GM23248 (cell line): ENCODE measurements around the gene LIX1. TPM values are rescaled to one million over a fixed set of nuclear protein-coding genes. Genes with fewer than 3 reads are reported as not detected.

Experiments
- DNase-seq: peaks from one replicate; pipeline ENCODE4 v3.0.0-alpha.2; 2015
- H2AFZ ChIP-seq: fragments of 200-600 bp; sonication (generic); 2 replicates; pipeline ENCODE4 v1.6.1; 2016; ENCODE audit warnings: antibody characterized with exemption
- H3F3A ChIP-seq: fragments of 200-600 bp; sonication (generic); 2 replicates; pipeline ENCODE4 v1.6.1; 2016; ENCODE audit warnings: mild to moderate bottlenecking, antibody characterized with exemption, mixed run types; ENCODE audit not compliant: insufficient read depth
- H3K27ac ChIP-seq: fragments of 200-600 bp; sonication (generic); 2 replicates; pipeline ENCODE4 v1.5.1; 2016; ENCODE audit warnings: mild to moderate bottlenecking
- H3K27me3 ChIP-seq: fragments of 200-600 bp; sonication (generic); replicated peaks from 2 replicates; pipeline ENCODE4 v1.6.1; 2016; ENCODE audit warnings: mild to moderate bottlenecking; ENCODE audit not compliant: insufficient read depth
- H3K36me3 ChIP-seq: fragments of 200-600 bp; sonication (generic); 2 replicates; pipeline ENCODE4 v1.6.1; 2016; ENCODE audit warnings: low read depth, mild to moderate bottlenecking
- H3K4me1 ChIP-seq: fragments of 200-600 bp; sonication (generic); 2 replicates; pipeline ENCODE4 v1.6.1; 2016; ENCODE audit warnings: mild to moderate bottlenecking; ENCODE audit not compliant: insufficient read depth
- H3K4me2 ChIP-seq: fragments of 200-600 bp; sonication (generic); one replicate; pipeline ENCODE4 v1.6.1; 2016; ENCODE audit warnings: mild to moderate bottlenecking; ENCODE audit not compliant: unreplicated experiment
- H3K4me3 ChIP-seq: fragments of 200-600 bp; sonication (generic); 2 replicates; pipeline ENCODE4 v1.5.1; 2016; ENCODE audit warnings: mild to moderate bottlenecking
- H3K79me2 ChIP-seq: fragments of 200-600 bp; sonication (generic); 2 replicates; pipeline ENCODE4 v1.6.1; 2016; ENCODE audit warnings: mild to moderate bottlenecking; ENCODE audit not compliant: insufficient read depth
- H3K9ac ChIP-seq: fragments of 200-600 bp; sonication (generic); 2 replicates; pipeline ENCODE4 v1.6.1; 2016; ENCODE audit warnings: mild to moderate bottlenecking
- H3K9me2 ChIP-seq: fragments of 200-600 bp; sonication (generic); 2 replicates; pipeline ENCODE4 v1.6.1; 2016; ENCODE audit warnings: mixed run types, mild to moderate bottlenecking, moderate library complexity; ENCODE audit not compliant: insufficient read depth
- H3K9me3 ChIP-seq: fragments of 200-600 bp; sonication (generic); one replicate; pipeline ENCODE4 v1.6.1; 2017; ENCODE audit warnings: low read depth
- H4K20me1 ChIP-seq: fragments of 200-600 bp; sonication (generic); 2 replicates; pipeline ENCODE4 v1.6.0; 2016; ENCODE audit not compliant: insufficient read depth
- EZH2 ChIP-seq: fragments of 200-600 bp; sonication (generic); IDR thresholded peaks from 2 replicates; pipeline ENCODE4 v1.6.1; 2018; ENCODE audit warnings: antibody characterized with exemption, mild to moderate bottlenecking; ENCODE audit not compliant: insufficient read depth, poor library complexity, severe bottlenecking
- EZH2phosphoT487 ChIP-seq: fragments of 200-600 bp; sonication (generic); IDR thresholded peaks from 2 replicates; pipeline ENCODE4 v1.6.1; 2018; ENCODE audit warnings: antibody characterized with exemption, moderate library complexity, mild to moderate bottlenecking, low read depth; ENCODE audit not compliant: insufficient read depth
- WGBS, 2 experiments: methylation state at CpG; one replicate each; pipeline ENCODE4 v1.1.6; 2015 to 2017; ENCODE audit warnings: low lambda C conversion rate in 2 of 2, low coverage in 1 of 2; ENCODE audit errors: missing lambda C conversion rate in 2 of 2; 5-methylcytosine and 5-hydroxymethylcytosine counted together
- in situ Hi-C: fragments of 300-500 bp; cut with MboI; formaldehyde crosslinking; loops from 2 replicates; pipeline ENCODE4 v1.15.0; 2020
- polyA plus RNA-seq: library from polyadenylated mRNA; unstranded; fragments of >200 nt; fragmentation: Nextera tagmentation; extraction: Ambion mirVana; gene quantifications from 2 replicates; pipeline ENCODE4 v1.2.1, GENCODE V29; 2016
- total RNA-seq: library from RNA; depleted of rRNA; stranded (reverse); fragments of >200 nt; shearing (Covaris generic); gene quantifications from 2 replicates; pipeline ENCODE4 v1.2.3, GENCODE V29; 2014

The LIX1 gene
- total and polyA plus RNA-seq, 2 experiments from 2014 or later = not detected

GRCh38 chr5:97172227-97172626 lies 29.8 kb upstream of the LIX1 start:
- H3F3A ChIP-seq = peaks cover 12% of the 10 kb centered on the region; the same call in 1 of the 2 replicates
- TF ChIP-seq EZH2phosphoT487 (no peak), EZH2 (no peak)
- H3K4me3 ChIP-seq = no peak overlapping the region
- H3K27ac ChIP-seq = no peak overlapping the region
- DNase-seq = peak; percentile 14
- no peaks in the 10 kb centered on the region for H3K9me2 ChIP-seq
- H3K9ac ChIP-seq = no peak overlapping the region
- no peaks in the 10 kb centered on the region for H4K20me1 ChIP-seq
- H3K36me3 ChIP-seq = peaks cover 93% of the 10 kb centered on the region
- H3K79me2 ChIP-seq = peaks cover 39% of the 10 kb centered on the region
- H3K9me3 ChIP-seq = no peaks in the 10 kb centered on the region
- H3K27me3 ChIP-seq = no peaks in the 10 kb centered on the region
- H3K4me1 ChIP-seq = no peaks in the 10 kb centered on the region
- in situ Hi-C loops = no loop called here
- H3K4me2 ChIP-seq = no peak overlapping the region
- no peak overlapping the region for H2AFZ ChIP-seq

DNA sequence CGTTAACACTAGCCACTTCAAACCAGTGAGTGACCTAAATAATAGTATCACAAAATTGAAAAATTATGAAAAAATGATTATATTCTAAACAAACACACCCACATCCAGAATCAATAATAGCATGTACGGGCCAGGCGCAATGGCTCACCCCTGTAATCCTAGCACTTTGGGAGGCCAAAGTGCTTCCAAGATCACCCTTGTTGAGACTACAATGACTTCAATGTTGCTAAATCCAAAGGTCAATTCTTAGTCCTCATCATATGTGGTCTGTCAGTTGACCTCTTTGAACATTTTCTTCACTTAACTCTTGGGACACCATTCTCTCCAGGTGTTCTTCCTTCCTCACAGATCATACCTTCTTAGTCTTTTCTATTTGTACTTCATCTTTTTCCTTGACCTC lies 29.3 kb upstream of the LIX1 start:
- in situ Hi-C loops = no loop called here
- no peak overlapping the region for H3K27ac ChIP-seq
- H3K9ac ChIP-seq = no peak overlapping the region
- no peaks in the 10 kb centered on the region for H4K20me1 ChIP-seq
- WGBS, 2 experiments = 96 to 97% methylated on average over 3 of the region's 3 CpGs
- no peak for DNase-seq
- TF ChIP-seq EZH2 (no peak), EZH2phosphoT487 (no peak)
- H3K9me3 ChIP-seq = no peaks in the 10 kb centered on the region
- peaks cover 18% of the 10 kb centered on the region; the same call in 1 of the 2 replicates for H3F3A ChIP-seq
- no peaks in the 10 kb centered on the region for H3K9me2 ChIP-seq
- H3K4me1 ChIP-seq = no peaks in the 10 kb centered on the region
- no peaks in the 10 kb centered on the region for H3K27me3 ChIP-seq
- H2AFZ ChIP-seq = no peak overlapping the region
- peaks cover 93% of the 10 kb centered on the region for H3K36me3 ChIP-seq
- H3K4me3 ChIP-seq = no peak overlapping the region
- no peak overlapping the region for H3K4me2 ChIP-seq
- H3K79me2 ChIP-seq = peaks cover 38% of the 10 kb centered on the region

DNA sequence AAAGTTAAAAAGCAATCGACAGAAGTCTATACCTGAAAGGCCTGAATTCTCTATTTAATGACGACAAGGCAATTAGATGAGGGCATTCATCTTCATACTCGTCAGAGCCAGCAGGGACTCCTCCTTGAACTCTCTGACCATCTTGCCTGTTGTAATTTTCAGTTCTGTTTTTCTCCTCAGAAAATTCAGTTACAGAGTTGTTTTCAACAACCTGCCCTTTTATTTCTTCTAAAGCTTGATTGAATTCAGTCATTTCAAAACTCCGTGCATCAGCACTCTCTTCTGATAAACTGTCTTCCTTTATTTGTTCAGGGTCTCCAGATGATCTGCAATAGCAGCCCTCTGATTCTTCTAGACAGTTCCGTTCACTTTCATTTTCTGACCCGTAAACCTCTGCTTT lies 25.0 kb upstream of the LIX1 start:
- 55 to 56% methylated on average over 6 of the region's 6 CpGs for WGBS, 2 experiments
- in situ Hi-C loops = loop anchor here (10.0 kb wide), 1 partner anchor 293 kb away; the partner anchor contains the start of gene ERAP2
- Histone ChIP-seq H3K9me3 (no peaks in the 10 kb centered on the region), H3K9me2 (no peaks in the 10 kb centered on the region), H3K36me3 (peaks cover 87% of the 10 kb centered on the region), H3K27ac (no peak overlapping the region), H3K9ac (peak overlapping the region; percentile 0; the same call in 1 of the 2 replicates), H3K4me3 (no peak overlapping the region), H3K27me3 (no peaks in the 10 kb centered on the region), H3K4me1 (peaks cover 19% of the 10 kb centered on the region), H3K79me2 (peaks cover 24% of the 10 kb centered on the region), H2AFZ (no peak overlapping the region), H4K20me1 (no peaks in the 10 kb centered on the region), H3F3A (peaks cover 45% of the 10 kb centered on the region), H3K4me2 (no peak overlapping the region)
- no peak for TF ChIP-seq EZH2phosphoT487
- no peak for TF ChIP-seq EZH2
- DNase-seq = no peak

- Histone ChIP-seq H3K27me3 (no peaks in the 10 kb centered on the region), H2AFZ (no peak overlapping the region), H3K4me1 (peaks cover 19% of the 10 kb centered on the region), H3K4me2 (no peak overlapping the region), H3K27ac (peak overlapping the region; percentile 34), H3K79me2 (peaks cover 15% of the 10 kb centered on the region), H3F3A (peaks cover 45% of the 10 kb centered on the region), H3K9me3 (no peaks in the 10 kb centered on the region), H3K9ac (no peak overlapping the region), H4K20me1 (no peaks in the 10 kb centered on the region), H3K9me2 (no peaks in the 10 kb centered on the region), H3K4me3 (no peak overlapping the region), H3K36me3 (peaks cover 87% of the 10 kb centered on the region)
- in situ Hi-C loops = loop anchor here (10.0 kb wide), 1 partner anchor 291 kb away; the partner anchor contains the start of gene ERAP2
- WGBS, 2 experiments = 5 to 10% methylated on average over 1 of the region's 1 CpG
- TF ChIP-seq EZH2phosphoT487 (no peak), EZH2 (no peak)
- no peak for DNase-seq
These were observed 23.3 kb upstream of the LIX1 start for GRCh38 chr5:97165726-97166125.

DNA sequence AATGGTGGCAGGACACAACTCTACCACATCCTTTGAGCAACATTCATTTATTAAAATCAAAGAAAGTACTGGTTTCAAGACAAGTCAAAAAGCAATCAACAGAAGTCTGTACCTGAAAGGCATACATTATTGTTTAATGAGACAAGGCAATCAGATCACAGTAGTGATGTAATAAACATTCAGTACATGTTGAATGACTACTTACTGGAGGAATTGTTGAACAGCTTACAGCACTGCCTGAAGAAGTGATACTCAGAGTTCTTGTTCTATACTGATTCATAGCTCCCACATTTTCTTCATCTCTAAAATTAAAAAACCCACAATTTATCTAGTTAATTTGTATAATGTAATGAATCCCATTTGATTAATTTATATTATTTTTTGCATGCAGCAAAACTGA lies 22.4 kb upstream of the LIX1 start:
- no peak overlapping the region for H2AFZ ChIP-seq
- TF ChIP-seq EZH2 (no peak), EZH2phosphoT487 (no peak)
- H4K20me1 ChIP-seq = no peaks in the 10 kb centered on the region
- no peak overlapping the region for H3K9ac ChIP-seq
- no peak overlapping the region for H3K4me2 ChIP-seq
- no peak overlapping the region for H3K4me3 ChIP-seq
- DNase-seq = peak; percentile 73
- H3K4me1 ChIP-seq = peaks cover 19% of the 10 kb centered on the region
- no peaks in the 10 kb centered on the region for H3K27me3 ChIP-seq
- H3K79me2 ChIP-seq = peaks cover 15% of the 10 kb centered on the region
- H3K9me2 ChIP-seq = no peaks in the 10 kb centered on the region
- H3K36me3 ChIP-seq = peaks cover 86% of the 10 kb centered on the region
- in situ Hi-C loops = loop anchor here (10.0 kb wide), 1 partner anchor 290 kb away; the partner anchor contains the start of gene ERAP2
- peak overlapping the region; percentile 43 for H3K27ac ChIP-seq
- peaks cover 45% of the 10 kb centered on the region for H3F3A ChIP-seq
- no peaks in the 10 kb centered on the region for H3K9me3 ChIP-seq
